Hepatic stellate cell (primary cell): Measurements from ENCODE around the gene DCST1.
A peak's percentile ranks its signal among the peaks of the same experiment; 100 is the strongest.

Source experiments
- DNase-seq: peaks from one replicate; pipeline ENCODE4 v3.0.0; 2011; ENCODE audit warnings: low spot score

The DCST1 gene

DNA sequence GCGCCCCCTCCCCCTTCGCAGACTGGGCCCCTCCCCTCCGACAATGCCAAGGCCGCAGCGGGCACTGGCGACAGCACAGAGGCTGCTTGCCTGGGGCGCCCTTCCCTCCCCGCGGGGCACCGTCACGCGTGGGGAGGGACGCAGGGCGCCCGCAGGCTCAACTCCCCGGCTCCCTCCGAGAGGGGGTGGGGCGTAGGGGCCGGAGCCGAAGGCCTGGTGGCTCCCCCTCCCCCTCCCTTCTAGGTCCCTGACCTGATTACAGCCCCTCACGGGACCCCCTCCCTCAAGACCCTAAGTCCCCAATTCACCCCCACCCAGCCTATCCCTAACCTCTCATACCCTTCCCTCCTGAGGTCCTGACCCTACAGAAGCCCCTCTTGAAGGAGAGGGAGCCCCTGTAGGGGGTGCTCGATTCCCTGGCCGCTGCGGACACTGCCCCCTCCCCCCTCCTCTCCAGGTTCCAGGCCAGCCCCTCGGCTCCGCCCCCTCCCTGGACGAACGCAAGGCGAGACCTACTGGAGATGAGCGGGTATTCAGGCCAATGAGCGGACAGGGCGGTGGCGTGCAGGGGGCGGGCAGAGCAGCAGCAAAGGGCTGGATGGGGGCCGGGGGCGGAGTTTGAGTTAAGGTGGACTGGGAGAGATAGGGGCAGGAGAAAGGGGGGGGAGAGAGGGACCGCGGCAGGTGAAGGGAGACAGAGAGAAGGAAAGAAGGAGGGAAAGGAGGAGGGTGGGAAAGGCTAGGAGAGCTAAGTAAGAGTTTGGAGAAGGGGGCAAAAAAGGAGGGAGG, 31.8 kb upstream of the DCST1 start:
- DNase-seq = peak; percentile 100

DNA sequence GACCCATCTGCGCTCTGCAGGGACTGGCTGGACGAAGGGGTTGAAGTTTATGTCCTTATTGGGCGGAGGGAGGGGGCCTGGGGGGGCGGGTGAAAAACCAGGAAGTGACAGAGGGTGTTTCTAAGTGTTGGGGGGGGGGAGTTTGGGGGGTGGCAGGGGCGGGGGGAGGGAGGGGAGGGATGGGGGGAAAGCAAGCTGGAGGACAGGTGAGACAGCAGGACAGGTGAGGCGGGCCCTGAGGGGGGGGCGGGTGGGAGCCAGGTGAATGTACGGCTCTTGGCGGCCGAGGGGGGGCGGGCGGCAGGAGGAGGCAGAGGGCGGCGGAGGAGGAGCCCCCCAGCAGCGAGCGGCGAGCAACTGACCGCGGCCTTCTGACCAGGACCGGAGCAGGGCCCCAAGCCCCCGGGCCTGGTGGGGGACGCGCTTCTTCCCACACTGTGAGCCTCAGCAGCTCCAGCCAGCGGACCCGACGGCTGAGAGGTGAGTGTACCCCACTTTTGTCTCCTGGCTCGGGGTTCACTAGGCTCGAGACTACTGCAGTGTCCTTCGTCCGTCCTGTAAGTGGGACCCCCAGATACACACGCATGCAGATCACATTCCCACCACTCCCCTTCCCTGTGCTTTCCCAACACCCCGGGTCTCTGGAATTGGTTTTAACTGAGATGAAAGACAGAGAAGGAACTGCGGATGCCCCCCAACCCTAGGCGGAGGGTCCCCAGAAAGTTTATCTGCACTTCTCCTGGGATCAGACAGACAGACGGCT, 31.0 kb upstream of the DCST1 start, which contains the start of gene ZBTB7B:
Gene ZBTB7B, plus strand, starts transcription at position 339 of the 763 bp plus-strand sequence. CDS start 11,859 bp downstream, outside the sequence.
- peak; percentile 81 for DNase-seq

DNA sequence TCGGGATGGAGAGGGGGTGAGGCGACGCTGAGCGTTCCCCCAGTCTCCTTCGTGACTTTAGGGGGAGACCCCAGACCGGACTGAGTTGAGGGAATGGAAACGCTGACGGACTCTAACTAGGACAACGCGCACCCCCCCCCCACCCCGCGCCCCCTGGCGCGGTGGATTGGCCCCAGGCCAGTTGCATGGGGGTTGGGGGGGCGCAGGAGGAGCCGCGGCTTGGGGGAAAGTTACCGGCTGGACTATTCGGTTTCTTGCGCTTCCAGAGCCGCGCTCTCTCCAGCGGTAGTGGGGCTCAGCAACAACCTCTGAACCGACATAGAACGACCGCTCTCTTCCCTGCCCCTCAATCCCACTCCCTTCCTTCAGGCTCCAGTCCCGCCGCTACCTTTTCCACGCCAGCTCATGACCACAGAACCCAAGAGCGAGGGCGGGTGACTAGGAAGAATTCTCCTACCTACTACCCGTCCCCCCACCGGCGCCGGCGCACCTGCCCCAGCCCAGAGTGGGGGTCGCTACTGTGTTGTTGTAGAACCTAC, 30.3 kb upstream of the DCST1 start:
- no peak for DNase-seq

DNA sequence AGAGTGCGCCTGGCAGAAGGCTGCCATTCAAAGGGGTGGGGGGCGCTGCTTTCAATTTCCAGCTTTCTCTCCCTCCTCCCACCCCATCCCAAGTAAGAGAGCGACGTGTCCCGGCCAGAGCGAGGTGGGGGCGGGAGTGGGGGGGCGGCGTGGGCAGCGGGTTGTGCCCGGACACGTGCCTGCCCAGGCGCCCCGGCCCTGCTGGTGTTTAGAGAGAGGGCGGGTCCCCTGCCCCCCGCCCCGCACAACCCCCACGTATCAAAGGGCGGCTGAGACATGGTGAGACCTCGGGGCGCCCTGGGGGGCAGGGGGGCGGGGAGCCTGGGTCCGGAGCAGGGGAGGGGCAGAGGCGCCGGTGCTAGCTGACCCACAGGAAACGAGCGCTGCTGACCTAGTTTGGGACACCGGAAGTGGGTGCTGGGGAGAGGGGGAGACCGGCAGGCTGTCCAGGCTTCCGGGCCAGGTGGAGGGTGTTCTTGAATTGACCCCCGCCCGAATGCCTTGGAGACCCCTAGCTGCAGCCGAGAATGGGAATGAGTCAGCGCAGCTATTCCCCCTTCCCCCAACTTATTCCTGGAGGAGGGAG, 29.8 kb upstream of the DCST1 start:
- DNase-seq = peak; percentile 63

DNA sequence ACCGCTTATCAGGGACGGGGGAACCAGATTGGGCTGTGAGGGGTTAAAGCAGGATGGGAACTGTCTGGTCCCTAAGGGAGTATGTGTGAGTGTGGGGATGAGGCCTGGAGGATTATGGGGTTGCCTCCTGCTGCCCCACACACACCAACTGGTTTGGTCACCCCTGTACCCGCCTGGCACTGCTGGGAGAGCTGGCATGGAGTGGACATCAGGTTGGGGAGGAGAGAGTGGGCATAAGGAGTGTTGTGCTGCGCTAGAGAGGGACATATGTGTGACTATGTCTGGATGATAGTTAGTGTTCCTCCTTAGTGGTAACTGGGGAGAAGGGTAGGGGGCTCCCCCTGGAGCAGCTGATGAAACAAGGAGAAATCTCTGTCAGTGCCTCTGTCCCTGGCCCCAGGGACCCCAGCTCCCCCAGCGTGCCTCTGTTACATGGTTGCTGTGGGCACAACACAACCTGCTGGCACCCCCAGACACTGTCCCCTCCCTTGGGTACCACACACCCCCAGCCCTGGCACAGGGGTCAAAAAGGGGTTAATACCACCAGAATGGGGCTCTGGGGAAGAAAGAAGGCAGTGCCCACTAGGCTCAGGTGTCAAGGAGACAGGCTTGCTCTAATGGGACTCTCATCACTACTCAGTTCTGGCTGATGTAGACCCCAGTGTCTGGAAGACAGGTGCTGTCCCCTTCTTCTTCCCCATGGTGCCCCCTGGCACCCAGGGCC, 29.1 kb upstream of the DCST1 start:
- no peak for DNase-seq

DNA sequence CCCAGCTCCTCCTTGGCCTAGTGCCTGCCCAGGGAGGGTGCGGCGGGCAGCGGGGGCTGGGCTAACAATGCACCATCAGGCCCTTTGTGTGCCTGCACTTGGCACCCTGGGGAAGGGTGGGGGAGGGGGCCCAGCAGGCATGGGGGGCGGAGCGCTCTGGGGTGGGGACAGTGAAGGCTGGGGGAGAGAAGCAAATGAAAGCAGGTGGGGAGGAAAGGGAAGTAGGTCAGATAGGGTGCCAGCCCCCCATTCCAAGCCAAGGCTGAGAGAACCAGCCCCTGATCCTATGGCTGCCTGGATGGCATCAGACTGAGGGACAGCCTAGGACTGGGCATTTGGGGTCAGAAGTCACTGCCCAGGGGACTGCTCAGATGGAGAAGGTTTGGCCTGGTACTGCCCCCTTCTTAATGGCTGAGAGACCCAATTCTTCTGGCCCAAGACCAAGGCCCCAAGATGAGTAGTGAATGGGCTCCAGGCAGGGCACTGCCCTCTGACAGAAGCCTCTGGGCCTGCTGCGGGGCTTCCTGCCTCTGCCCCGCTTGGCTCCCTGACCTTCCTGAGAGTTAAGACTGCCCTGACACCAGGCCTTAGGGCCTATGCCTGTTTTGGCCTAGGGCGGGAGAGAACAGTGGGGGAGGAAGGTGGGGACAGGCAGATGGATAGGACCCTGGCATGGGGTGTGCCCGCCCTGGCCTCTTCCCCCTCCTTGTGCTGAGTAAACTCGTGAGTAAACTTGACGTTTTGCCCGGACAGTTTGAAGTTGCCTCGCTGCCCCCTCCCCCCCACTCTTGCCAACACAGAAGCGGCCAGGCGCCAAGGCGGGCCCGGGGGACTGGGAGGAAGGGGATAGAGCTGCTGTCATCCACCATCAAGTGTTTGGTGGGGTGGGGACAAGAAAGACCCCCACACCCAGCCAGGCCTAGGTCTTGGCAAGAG, 28.3 kb upstream of the DCST1 start:
- DNase-seq = no peak

DNA sequence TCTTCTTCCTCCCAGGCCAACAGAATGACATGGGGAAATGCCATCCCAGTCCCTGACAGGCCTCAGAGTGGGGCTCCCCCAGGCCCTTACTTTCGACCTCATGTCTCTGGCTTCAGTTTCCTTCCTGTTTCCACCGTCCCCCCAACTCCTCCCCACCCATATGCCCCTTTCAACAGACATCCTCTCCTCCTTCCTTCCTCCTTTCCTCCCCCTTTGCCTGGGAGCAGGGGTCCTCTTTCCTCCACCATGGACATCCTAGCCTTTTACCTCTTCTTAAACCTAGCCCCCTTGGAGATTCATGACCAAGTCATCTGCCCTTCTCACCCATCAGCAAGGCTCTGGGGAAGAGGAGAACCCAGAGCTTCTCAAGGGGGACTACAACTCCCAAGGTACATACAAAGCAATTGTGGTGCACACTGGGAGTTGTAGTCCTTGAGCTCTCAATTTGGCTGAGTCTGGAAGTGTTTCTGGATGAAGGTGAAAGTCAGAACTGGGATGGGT, 27.0 kb upstream of the DCST1 start:
- peak; percentile 49 for DNase-seq

DNA sequence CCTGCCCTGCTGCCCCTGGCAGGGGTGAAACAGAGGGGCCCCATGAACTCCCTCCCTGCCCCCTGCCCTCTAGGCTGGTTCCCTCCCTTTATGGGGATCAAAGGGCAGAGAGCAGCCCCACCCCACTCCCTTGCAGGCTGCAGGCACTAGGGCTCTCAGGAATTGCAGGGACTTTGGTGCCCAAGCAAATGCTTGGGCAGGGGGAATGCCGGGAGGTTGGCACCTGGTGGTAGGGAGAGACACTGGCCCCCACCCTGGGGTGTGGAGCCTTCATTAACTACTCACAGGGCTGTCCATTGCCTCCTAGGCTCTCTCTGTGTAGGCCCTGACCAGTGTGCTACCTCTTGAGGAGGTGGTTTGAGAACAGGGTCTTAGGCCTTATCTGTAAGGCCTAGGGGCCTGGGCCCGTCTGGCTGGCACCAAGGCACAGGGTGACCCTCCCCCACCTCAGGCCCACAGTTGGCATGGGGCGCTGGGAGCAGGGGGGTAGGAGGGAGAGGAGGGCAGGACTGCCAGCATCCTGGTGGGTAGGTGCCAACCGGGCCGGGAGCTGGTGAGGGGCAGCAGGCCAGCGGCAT, 26.3 kb upstream of the DCST1 start:
- DNase-seq = no peak

DNA sequence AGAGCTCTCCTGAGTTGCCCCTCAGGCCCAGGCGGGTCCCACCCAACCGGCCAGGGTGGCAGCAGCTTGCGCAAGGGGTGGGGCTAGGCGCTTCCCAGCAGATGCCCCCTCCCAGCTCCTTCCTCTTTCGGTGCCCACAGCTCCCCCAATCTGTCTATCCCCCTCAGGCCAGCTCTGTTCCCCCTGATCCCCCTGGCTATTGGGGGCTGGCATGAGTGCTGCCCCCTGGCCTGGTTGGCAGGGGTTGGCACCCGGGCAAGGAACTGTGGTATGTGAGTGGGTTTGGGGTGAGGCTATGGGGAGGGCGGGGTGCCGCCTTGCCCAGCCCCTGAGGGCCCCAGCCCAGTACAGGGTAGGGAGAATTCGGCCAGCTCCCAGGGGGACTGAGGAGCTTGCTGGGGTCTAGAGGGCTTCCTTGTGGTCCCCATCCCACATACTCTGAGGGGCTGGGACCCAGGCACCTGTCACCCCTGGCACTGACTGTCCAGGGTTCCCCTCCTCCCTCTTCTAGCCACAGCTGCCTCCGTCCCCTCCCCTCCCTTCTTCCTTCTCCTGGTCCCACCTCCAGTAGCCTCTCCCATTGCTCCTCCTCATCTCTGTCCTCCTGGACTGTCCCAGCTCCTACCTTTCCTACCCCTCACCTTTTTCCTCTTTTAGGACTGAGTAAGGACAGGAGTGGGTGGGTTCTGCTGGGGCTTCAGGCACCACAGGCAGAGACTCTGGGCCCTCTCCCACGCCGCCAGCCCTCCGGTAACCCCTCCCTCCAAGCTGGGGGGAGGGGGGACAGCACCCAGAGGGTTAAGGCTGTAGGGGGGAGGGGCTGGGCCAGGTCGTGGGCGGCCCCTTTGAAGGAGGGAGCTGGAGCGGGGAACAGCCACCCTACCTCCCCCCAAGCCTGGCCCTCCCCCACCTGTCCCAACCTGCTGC, 25.3 kb upstream of the DCST1 start:
- DNase-seq = no peak

DNA sequence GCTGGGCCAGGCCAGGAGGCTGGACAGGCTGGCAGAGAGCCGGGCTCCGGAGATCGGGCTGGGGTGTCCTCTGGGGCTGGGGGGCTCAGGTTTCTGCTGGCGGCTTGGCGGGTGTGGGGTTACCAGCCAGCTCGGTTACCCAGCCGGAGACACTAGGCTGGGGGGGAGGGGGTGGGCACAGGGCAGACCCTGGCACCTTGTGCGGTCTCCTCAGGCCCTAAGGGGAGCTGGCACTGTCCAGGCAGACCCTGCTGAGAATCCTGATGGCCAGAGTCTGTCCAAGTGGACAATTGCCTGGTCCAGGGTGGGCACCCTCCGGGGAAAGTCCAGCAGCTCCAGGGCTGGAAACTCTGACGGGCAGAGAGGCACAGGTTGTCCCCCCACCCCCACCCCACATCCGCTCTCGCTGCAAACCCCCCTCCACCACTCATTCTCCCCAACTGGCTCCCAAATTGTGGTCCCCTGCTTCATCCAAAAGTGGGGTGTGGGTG, 24.4 kb upstream of the DCST1 start:
- no peak for DNase-seq

DNA sequence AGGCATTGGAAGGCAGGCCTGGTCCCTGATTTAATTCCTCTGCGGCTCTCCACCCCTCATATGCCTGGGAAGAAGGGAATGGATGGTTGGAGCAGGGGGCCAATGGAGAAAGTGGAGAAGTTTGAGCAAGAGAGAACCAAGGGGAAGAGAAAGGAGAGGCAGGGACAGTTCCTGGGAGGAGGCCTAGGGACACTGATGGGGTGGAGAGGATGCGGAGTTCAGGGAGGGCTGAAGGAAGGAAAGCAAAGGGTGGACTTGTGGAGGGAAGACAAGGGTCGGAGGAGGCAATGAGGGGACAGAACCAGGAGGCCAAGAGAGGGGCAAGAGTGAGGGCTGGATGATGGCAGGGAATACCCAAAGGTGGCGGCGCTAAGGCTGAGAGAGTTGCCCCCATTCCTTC, 23.9 kb upstream of the DCST1 start:
- no peak for DNase-seq

DNA sequence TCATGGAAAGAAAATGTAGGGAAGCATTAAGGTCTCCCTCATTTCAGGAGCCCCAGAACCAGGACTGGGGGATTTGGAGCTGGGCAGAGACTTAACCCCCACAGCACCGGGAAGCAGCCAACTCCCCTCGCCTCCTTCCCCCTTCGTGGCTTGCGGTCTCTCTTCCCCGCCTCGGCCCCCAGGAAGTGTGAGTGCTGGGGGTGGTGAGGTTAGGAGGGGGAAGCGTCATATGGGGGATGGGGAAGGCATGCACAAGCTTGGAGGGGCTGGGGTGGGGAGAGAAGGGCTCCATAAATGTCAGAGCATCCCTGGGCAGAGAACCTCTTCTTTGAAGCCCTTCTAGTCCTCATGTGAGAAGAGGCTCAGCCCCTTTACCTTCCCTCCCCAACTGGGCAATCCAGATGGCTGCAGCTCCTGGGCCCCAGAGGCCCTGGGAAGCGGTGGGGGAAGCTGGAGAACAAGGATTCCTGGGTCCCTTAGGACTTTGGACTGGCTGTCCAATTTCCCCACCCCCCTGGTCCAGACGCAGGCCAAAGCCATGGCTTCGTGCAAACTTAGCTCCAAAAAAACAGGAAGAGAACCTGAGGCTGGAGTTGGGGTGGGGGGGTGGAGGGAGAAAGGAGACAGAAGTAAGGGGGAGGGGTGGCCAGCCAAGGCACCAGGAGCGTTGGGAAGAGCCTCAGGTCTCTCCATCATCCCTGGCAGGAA, 23.3 kb upstream of the DCST1 start:
- DNase-seq = no peak

DNA sequence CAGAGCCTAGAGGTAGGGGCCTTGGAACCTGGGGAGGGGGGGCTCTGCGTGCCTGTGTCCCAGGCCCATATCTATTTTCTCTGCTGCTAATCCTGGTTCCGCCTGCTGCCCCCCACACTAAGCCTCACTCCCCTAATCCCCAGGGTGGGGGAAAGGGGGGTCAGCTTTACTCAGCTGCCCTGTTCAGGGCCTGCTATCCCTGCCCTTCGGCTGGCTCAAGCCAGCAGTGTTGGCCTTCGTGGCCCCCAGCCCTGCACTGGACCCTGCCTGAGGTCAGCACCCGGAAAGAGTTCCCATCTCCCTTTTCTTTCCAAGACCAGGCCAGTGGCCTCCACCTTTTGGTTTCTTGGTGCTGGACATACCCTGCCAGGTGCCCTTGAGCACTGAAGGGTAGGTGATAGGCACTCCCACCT, 22.6 kb upstream of the DCST1 start:
- DNase-seq = no peak

DNA sequence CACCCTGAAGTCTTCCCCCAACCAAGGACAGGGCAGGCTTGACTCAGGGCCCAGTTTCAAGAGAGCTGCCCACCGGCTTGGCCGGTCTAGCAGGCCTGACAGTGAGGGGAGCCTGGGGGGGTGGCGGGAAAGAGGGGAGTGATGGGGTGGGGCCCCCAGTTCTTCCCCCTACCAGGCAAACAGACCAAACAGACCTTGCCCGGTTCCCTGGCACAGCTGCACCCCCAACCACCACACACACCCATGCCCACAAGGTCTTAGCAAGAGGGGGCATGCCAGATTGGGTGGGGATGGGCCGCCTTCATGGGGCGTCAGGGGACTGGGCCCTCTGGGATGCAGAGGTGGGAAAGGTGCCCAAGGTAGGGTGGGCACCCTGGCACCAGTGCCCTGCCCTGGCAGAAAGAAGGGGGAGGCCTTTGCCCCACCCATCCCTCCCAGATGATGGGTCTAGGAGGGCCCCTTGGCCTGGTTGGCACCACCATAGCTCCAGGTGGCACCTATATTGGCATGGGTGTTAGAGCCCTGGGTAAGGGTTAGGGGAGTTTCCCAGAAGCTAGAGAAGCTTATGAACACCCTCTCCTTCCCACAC, 22.1 kb upstream of the DCST1 start:
- no peak for DNase-seq

DNA sequence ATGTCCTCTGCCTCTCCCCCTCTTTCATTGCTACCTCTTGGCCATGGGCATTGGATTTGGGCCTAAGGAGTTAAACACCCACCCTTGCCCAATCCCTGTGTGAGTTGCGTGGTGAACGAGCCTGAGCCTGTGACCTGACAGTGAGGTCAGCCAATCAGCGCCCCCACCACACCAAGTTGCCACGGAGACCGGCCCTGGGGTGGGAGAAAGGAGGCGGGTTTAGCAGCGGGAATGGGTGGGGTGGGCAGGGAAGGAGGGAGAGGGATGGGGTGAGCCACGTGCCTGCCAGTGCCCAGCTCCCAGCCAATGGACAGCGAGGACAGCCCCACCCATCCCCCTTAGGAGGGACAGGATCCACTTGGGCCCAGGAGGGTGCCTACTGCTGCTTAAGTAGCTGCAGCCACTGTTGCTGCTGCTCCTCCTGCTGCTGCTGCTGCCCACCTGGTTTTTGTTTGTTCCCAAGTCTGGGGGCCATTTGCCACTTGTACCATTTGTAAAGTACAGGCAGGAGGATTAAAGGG, 21.5 kb upstream of the DCST1 start:
- no peak for DNase-seq

DNA sequence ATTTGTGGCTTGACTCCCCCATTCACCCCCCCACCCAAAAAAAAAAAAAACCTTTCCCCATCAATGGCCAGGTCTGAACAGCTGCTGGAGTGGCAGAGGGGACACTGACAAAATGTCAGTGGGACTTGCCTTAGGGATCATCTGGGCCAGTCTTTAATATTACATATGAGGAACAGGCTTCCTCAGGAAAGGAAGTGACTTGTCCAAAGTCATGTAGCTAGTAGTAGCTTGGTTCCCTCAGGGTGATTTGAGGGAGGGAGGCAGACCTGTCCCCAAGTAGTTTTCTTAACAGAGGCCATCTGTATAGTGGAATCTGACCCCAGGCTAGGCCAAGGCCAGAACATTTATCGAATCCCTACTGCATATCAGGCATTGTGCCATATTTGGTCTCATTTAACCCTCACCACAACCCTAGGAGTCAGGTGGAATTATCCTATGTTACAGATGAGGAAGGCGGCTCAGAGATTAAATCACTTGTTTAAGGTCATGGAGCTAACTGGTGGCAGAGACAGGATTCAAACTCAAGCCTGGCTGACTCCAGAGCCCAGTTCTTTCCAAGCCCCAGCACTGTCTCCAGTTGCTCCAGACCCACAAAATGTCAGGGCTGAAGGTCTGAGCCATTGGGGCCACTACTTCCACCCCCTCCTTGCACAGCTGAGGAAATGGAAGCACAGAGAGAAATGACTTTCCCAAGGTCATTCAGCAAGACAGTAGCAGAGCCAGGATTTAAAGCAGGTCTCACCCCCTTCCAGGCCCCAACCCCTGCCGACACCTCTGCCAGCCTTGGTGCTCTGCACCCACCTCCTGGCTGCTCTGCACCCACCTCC, 20.6 kb upstream of the DCST1 start:
- no peak for DNase-seq

DNA sequence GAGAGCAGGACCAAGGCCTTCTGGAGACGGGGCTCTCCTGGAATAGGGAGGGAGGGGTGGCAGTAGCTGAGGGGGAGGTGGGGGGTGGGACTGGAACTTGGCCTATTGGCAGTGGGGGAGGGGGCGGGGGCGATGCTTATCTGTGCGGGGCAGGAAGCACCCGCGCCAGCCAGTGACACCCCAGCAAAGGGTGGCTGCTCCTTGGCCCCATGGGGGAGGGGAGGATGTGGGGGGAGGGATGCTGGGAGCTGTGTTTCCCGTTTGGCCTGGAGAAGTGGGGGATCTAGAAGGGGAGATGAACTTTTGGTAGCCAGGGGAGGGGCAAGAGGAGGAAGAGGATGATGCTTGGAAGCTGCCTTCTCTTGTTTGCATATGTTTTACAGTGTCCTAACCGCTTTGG, 20.0 kb upstream of the DCST1 start:
- DNase-seq = no peak
